ENCODE measurements around the gene FAP.

Gene FAP

GRCh38 chr2:162184821-162185450, 58.3 kb downstream of the FAP start:
- DNase-seq (ENCODE audit: low read depth): no peak
- no peak overlapping the region for H3K4me3 ChIP-seq (ENCODE audit: low read depth, low read length)
- TF ChIP-seq, protein P1, sequence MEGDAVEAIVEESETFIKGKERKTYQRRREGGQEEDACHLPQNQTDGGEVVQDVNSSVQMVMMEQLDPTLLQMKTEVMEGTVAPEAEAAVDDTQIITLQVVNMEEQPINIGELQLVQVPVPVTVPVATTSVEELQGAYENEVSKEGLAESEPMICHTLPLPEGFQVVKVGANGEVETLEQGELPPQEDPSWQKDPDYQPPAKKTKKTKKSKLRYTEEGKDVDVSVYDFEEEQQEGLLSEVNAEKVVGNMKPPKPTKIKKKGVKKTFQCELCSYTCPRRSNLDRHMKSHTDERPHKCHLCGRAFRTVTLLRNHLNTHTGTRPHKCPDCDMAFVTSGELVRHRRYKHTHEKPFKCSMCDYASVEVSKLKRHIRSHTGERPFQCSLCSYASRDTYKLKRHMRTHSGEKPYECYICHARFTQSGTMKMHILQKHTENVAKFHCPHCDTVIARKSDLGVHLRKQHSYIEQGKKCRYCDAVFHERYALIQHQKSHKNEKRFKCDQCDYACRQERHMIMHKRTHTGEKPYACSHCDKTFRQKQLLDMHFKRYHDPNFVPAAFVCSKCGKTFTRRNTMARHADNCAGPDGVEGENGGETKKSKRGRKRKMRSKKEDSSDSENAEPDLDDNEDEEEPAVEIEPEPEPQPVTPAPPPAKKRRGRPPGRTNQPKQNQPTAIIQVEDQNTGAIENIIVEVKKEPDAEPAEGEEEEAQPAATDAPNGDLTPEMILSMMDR (IDR thresholded peaks at IDR 0.05; ENCODE audit: control insufficient read depth, extremely low read depth, insufficient read depth): no peak

GRCh38 chr2:162184359-162184758, 58.9 kb downstream of the FAP start:
- DNase-seq (ENCODE audit: low read depth): no peak
- H3K4me3 ChIP-seq (ENCODE audit: low read depth, low read length): no peak overlapping the region
- TF ChIP-seq, protein P1 (IDR thresholded peaks at IDR 0.05; ENCODE audit: control insufficient read depth, extremely low read depth, insufficient read depth): no peak

GRCh38 chr2:162182395-162182794, 60.9 kb downstream of the FAP start:
- no peak for DNase-seq (ENCODE audit: low read depth)
- no peak overlapping the region for H3K4me3 ChIP-seq (ENCODE audit: low read depth, low read length)
- TF ChIP-seq, protein P1 (IDR thresholded peaks at IDR 0.05; ENCODE audit: control insufficient read depth, extremely low read depth, insufficient read depth): no peak

- no peak overlapping the region for H3K4me3 ChIP-seq (ENCODE audit: low read depth, low read length)
- TF ChIP-seq, protein P1 (IDR thresholded peaks at IDR 0.05; ENCODE audit: control insufficient read depth, extremely low read depth, insufficient read depth): no peak
- no peak for DNase-seq (ENCODE audit: low read depth)
Observed at GRCh38 chr2:162177301-162177700, 65.9 kb downstream of the FAP start.

- H3K4me3 ChIP-seq (ENCODE audit: low read depth, low read length): no peak overlapping the region
- TF ChIP-seq, protein P1 (IDR thresholded peaks at IDR 0.05; ENCODE audit: control insufficient read depth, extremely low read depth, insufficient read depth): no peak
- DNase-seq (ENCODE audit: low read depth): peak; percentile 79
Observed at GRCh38 chr2:162175714-162176113, 67.5 kb downstream of the FAP start.

- TF ChIP-seq, protein P1 (IDR thresholded peaks at IDR 0.05; ENCODE audit: control insufficient read depth, extremely low read depth, insufficient read depth): no peak
- DNase-seq (ENCODE audit: low read depth): no peak
- H3K4me3 ChIP-seq (ENCODE audit: low read depth, low read length): no peak overlapping the region
Observed at GRCh38 chr2:162174746-162175145, 68.5 kb downstream of the FAP start.

DNA sequence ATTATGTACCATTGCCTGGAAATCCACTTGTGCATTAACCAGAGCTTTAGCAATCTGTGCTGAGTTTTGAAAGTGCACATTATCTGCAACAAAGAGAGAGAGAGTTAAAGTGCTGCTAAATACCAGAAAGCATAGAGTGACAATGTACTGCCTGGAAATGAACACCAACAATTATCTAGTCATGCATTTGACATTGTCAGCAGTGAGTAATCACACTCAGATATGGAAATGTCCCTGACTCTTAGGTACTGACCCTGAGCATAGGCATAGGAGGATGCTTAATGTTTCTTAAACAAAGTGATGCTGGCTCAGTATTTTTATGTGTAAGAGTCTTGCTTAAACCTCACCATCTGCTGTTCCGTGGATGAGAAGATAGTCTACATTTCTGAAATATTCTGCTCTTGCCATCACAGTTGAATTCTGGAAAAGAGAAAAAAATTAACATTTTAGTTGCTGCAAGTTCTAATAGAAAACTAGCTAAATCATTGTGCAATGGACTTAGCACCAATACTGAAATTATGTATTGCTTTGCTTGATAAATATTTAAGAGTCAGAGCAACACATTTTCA, 70.4 kb downstream of the FAP start:
- TF ChIP-seq, protein P1 (IDR thresholded peaks at IDR 0.05; ENCODE audit: control insufficient read depth, extremely low read depth, insufficient read depth): no peak
- no peak overlapping the region for H3K4me3 ChIP-seq (ENCODE audit: low read depth, low read length)
- DNase-seq (ENCODE audit: low read depth): no peak

Data from LNCaP clone FGC (cell line).